Inferior parietal cortex (tissue), 1 donor: Measurements from ENCODE around the gene FAM163B.
"Not testable (repeated sequence)": the region's sequence is repeated elsewhere in the genome, so short reads cannot be mapped to it uniquely, and the experiment has no call there.

Experiments
- DNase-seq: peaks from one replicate; pipeline ENCODE4 v3.0.0-alpha.2; 2016; ENCODE audit errors: extremely low spot score

The FAM163B gene

DNA sequence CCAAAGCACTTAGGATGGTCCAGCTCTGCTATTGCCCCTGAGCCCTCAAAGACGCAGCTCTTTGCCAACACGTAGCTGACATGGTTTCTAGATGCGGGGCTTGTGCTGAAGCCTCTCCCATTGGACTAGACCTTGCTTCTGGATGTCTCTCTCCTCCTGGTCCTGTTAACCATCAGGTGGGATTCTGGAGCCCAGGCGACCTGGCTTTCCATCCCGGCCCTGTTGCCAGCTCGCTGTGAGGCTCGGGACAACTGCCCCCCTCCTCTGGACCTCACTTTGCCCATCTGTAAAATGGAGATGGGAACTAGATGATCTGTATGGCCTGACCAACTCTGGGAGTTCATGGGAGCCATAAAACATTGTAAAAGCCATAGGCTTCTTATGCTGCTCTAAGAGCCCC is 31.0 kb upstream of the FAM163B start:
- no peak for DNase-seq

DNA sequence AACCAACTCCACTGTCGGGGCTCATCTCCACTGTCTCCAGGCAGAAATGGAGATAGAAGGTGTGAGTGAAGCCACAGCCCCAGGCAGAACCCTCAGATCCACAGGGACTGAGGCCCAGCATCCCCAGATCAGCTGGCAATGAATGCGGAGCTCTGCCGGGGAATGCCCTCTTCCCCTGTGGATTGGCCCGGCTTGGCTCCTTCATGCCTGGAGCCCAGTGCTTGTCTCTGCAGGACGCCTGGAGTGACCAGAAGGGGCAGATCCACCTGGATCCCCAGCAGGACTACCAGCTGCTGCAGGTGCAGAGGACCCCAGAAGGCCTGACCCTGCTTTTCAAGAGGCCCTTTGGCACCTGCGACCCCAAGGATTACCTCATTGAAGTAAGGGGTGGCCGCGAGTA is 30.4 kb upstream of the FAM163B start:
- DNase-seq: no peak

DNA sequence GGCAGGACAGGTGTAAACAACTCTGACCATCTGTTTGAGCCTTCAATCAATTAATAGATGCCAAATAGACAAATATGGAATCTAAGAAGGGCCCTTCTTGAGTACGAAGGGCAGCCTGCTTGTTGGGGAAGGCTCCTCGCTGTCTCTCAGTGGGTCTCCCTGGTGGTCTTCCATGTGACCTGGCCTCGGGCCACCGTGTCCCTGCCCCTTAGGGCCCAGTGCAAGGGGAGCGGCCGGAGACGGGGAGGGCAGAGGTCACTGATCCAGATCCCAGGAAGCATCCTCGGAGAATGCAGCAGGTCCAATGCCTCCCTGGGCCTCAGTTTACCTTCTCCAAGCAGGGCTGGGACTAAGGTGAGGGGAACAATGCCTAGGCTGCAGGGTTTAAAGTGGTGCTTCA is 29.5 kb upstream of the FAM163B start:
- no peak for DNase-seq

GRCh38 chr9:133638076-133638475 is 28.9 kb upstream of the FAM163B start:
- DNase-seq: no peak

DNA sequence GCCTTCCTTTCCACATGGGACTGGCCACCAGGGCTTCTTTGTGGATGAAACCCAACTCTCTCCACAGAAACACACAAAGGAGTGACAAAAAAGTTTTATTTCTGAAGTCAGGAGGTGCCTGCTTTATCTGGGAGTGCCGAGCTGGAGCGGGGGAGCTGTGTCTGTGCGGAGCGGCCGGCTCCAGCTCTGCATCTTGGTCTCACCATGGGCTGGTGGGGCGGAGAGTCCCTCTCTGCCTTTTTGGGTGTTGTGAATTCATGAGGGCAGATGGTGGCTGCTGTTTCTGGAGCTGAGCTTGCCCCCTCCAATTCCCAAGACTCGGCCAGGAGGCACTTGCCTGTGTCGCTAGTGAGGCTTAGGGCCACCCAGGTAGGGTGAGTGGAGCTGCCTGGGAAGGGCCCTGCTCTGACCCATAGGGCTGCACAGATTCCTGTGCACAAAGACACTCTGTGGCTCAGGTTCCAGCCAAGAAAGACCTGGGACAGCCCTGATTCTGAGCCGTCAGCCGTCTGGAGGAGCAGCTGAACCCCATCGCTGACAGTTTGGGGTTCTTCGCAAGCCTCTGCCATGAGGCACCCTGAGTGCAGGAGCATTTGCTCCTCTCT is 28.4 kb upstream of the FAM163B start:
- DNase-seq: no peak

- DNase-seq: no peak
Observed at GRCh38 chr9:133636902-133637301, 27.7 kb upstream of the FAM163B start.

DNA sequence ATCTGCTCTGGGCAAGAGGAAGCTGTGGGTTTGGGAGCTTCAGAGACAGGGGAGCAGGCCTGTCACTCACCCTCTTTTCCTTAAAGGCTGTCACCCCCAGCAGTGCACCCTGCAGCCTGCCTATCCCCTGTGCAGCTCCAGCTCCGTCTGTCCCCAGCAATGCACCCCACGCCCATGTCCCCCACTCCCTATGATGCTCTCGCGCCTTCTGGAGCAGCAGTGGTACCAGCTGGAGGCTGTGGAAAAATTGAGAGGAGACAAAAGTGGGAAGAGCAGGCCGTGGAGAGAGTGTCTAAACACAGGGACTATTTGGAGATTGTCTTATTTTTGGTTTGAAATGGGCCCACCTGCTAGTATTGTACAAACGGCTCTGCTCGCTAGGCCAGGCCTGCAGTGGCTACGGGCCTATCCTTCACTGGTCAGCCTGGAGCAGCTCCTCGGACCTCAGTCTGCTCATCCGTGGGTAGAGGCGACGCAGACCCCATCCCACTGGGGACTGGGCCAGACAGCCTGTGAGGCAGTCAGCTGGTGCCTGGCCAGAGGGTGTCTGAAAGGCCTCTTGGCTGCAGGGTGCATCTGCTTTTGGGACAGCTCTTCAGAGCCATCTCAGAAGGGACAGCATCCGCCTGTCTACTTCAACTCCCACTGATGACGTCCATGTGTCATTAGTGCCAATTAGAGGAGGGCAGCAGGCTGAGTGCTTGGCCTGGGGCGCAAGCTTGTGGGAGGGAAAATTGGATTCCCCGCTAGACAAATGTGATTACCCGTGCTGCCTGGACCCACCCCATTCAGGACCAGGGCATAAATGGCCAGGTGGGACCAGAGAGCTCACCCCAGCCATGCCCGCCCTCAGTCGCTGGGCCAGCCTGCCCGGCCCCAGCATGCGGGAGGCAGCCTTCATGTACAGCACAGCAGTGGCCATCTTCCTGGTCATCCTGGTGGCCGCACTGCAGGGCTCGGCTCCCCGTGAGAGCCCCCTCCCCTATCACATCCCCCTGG is 26.6 kb upstream of the FAM163B start, which contains the start of gene DBH:
TSS of gene DBH (plus strand) at position 831 of the 999 bp plus-strand sequence. CDS start at position 840, 9 bp downstream.
- DNase-seq: no peak

GRCh38 chr9:133635098-133635497 is 25.9 kb upstream of the FAM163B start:
- no peak for DNase-seq

DNA sequence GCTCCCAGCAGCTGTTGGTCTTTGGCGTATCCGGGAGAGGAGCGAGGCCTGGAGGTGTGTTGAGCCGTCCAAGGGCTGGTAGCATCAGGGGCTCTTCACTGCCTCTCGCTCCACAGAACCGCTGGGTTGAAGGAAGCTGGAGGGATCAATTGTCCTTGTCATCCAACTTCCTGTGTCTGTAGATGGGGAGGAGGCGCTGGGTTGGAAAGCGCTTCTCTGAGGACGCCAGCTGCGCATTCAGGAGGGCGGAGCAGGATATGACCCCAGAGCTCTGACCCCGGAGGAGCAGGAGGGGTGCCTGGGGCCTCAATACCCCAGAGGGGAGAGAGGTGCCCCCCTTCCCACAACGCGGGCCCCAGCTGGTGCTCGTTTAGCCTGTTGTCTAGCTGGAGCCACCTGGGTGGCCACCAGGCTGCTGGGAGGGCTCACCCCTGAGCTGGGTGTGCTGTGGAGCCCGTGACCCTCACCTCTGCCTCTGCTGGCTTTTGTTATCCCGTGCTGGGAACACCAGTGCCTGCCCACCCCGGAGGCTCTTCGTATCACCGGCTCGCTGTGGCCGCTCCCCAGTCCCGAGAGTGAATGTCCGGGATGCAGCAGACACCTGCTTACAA is 25.0 kb upstream of the FAM163B start:
- no peak for DNase-seq

DNA sequence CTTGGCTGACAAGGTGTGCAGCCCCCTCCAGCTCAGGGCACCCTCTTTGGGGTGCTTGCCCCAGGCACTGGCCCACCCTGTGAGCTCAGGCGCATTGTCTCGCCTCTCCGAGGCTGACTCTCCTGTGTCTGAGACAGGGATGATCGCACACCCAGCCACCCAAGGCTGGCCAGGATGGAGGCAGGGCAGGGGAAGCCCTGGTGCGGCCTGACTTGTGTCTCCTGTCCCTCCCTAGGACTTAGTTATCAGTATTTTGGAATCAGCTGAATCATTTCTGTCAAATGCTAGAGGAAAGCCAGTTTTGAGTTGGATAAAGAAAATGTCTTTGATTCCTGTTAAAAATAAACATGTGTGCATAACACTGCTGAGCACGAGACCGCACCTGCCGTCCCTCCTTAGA is 24.5 kb upstream of the FAM163B start:
- DNase-seq: no peak

DNA sequence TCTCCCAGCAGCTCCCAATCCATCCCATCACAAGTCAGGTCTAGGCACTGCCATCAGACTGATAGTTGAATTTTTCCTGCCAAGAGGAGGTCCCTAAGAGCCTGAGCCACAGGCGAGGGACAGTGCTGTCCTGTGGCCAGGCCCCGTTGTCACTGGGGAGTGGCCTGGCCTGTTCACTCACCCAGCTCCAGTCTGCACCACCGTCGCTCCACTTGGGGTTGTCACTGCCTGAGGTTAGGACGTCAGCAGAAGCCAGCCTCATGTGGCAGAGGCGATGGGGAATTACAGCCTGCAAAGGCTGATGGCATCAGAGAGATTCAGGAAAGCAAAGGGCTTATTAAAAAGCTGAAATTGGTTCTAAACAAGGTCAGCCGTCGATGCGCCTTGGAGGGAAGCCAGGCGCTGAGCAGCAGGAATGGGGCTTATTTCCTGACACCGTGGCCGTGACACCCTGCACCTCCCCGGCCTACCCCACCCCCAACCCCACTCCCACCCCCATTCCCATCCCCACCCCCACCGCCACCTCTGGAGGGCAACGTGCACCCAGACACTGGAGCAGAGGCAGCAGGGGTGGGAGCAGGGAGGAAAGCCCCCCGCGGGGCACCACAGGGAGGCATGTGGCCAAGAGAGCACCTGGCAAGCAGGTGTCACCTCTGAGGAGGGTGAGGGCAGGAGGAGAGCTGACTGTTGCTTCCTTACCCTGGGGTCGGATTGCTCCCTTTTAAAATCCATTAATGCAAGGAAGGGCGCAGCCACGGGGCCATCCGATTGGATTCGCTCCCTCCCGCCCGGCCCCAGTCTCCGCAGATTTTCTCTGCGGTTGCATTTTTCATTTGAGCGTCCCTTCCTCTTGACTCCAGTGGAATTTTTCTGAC is 23.9 kb upstream of the FAM163B start:
- DNase-seq: no peak

- no peak for DNase-seq
Observed at GRCh38 chr9:133631111-133631510, 21.9 kb upstream of the FAM163B start.

GRCh38 chr9:133629221-133630110 is 20.3 kb upstream of the FAM163B start:
- no peak for DNase-seq

DNA sequence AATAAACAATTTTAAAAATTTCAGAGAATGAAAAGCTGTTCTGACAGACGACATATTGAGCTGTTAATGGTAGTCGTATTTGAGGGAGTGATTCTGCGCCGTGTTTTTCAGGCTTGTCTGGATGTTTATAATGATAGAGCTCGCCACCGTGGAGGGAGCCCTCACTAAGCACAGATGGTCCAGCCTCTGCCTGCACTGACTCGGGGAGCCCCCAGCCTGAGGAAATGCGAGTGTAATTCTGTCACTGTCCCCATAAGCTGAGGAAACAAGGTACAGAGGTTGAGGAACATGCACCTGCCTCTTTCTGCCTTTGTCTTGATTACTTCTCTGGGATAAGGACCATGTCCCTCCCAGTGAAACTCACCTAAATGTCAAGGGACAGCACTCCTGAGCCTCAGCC is 19.6 kb upstream of the FAM163B start:
- no peak for DNase-seq

DNA sequence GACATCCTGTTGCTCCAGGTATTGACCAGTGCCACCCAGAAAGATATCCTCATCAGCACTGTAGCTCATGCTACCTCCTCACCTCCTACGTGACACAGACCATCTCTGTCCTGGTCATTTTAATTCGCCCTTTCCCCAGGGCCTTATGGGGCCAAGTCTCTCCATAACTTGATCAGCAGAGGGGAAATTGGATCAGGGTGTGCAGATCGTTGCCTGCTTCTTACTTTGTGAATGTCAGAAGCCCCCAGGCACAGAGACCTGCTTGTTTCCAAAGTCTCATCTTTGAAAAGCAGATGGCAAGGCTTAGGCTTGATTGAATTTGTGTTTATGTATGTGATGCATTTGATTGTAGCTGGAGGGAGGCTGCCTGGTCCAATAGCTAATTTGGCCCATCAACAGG is 18.2 kb upstream of the FAM163B start:
- no peak for DNase-seq

- DNase-seq: not testable (repeated sequence)
Observed at GRCh38 chr9:133626008-133626407, 16.8 kb upstream of the FAM163B start.

DNA sequence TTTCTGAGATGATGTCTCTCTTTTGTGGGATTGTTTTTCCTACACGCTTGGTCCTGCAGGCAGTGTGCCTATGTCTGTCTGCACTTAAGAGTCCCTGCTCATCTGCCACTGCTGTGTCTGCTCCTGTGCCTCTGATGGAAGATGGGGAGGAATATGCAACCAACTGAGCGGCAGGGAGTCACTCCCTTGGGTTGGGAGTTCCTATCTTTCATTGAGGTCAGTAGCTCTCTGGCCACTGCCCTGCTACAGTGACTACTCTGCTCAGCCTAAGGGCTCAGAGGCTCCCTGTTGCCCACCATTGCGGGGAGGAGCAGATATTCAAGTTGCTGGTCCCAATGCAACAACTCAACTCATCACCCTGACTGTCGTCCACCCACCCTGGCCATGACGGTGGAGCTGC is 13.4 kb upstream of the FAM163B start:
- no peak for DNase-seq

- no peak for DNase-seq
Observed at GRCh38 chr9:133621725-133622267, 12.6 kb upstream of the FAM163B start.

DNA sequence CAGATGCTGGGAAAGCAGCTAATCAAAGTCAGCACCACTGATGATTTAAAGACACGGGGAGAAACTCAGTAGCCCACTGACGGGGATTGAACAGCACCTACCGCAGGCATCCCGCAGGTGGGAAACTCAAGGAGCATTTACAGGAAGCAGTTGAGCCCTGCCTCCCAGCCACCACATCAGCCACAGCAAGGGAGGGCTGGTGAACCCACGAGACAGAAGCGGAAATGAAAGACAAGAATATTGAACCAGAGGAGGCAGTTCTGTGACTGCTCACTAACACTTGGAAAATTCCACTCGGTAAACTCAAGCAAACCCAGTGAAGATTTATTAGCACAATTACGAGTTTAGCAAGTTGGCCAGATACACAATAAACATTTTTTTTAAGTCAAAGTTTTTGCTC is 10.6 kb upstream of the FAM163B start:
- DNase-seq: no peak

- DNase-seq: no peak
Observed at GRCh38 chr9:133618726-133619125, 9.5 kb upstream of the FAM163B start.
